GM12875 (cell line): Measurements from ENCODE around the gene KRTAP9-9.

Experiments used
- H3K4me3 ChIP-seq: one replicate; pipeline ENCODE4 v1.5.1; 2011; ENCODE audit warnings: low read depth, low read length, control low read depth
- TF ChIP-seq, protein P1 (sequence below): IDR thresholded peaks from 2 replicates; pipeline ENCODE4 v1.5.1; 2011; ENCODE audit warnings: low read depth, mild to moderate bottlenecking, control low read depth, inconsistent platforms, low read length, moderate library complexity, borderline replicate concordance; ENCODE audit not compliant: insufficient read depth

Gene KRTAP9-9

DNA sequence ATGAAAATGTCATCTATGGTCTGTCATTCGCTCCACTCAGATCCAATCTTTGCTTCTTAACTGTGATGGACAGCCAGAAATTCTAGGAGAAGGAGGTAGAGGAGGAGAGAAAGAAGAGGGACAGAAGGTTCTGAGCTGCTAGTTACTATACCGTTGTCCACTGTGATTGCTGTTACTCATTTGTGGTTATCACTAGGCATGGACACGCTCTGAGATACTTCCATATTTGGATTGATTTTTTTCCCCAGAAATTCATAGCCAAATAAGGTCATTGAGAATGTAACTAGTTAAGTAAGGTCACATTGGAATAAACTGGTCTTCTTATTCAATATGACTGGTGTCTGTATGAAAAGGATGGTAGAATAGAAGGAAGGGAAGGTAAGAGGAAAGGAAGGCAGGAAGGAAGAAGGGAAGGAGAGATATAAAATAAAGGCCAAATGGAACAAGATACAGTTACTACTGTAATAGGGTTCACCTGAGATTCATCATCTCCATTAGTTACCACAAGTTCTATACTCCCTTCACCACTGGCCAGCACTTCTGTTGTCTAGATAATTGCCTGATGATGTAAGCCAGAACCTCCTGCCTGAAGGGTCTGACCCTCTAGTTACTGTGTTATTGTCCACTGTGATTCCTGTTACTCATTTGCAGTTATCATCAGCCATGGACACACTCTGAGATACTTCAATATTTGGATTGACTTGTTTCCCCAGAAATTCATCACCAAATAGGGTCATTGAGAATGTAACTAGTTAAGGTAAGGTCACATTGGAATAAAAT, 23.2 kb downstream of the KRTAP9-9 start:
- no peak overlapping the region for H3K4me3 ChIP-seq
- TF ChIP-seq, protein P1, sequence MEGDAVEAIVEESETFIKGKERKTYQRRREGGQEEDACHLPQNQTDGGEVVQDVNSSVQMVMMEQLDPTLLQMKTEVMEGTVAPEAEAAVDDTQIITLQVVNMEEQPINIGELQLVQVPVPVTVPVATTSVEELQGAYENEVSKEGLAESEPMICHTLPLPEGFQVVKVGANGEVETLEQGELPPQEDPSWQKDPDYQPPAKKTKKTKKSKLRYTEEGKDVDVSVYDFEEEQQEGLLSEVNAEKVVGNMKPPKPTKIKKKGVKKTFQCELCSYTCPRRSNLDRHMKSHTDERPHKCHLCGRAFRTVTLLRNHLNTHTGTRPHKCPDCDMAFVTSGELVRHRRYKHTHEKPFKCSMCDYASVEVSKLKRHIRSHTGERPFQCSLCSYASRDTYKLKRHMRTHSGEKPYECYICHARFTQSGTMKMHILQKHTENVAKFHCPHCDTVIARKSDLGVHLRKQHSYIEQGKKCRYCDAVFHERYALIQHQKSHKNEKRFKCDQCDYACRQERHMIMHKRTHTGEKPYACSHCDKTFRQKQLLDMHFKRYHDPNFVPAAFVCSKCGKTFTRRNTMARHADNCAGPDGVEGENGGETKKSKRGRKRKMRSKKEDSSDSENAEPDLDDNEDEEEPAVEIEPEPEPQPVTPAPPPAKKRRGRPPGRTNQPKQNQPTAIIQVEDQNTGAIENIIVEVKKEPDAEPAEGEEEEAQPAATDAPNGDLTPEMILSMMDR = no peak

GRCh38 chr17:41284043-41284442, 28.9 kb downstream of the KRTAP9-9 start:
- TF ChIP-seq, protein P1 = no peak
- no peak overlapping the region for H3K4me3 ChIP-seq

GRCh38 chr17:41284546-41284945, 29.4 kb downstream of the KRTAP9-9 start:
- TF ChIP-seq, protein P1 = no peak
- no peak overlapping the region for H3K4me3 ChIP-seq

GRCh38 chr17:41287050-41287449, 31.9 kb downstream of the KRTAP9-9 start:
- TF ChIP-seq, protein P1 = no peak
- H3K4me3 ChIP-seq = no peak overlapping the region

DNA sequence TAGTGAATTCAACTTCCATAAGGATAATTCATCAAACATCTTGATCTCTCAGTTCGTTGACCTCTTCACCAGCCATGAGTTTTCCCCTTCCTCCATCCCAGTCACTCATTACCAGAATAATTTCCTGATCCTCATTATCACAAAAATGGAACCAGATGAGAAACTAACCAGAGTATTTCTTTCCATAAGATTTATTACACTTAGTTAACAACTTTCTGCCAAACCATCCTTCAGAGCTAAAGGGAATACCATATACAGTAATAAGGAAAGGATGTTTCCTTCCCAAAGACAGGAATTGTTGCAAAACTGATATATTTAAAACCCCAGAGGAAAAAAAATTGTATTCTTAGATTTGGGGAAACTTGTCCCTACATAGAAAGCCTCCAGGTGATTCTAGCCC, 38.8 kb downstream of the KRTAP9-9 start:
- TF ChIP-seq, protein P1 = no peak
- no peak overlapping the region for H3K4me3 ChIP-seq

DNA sequence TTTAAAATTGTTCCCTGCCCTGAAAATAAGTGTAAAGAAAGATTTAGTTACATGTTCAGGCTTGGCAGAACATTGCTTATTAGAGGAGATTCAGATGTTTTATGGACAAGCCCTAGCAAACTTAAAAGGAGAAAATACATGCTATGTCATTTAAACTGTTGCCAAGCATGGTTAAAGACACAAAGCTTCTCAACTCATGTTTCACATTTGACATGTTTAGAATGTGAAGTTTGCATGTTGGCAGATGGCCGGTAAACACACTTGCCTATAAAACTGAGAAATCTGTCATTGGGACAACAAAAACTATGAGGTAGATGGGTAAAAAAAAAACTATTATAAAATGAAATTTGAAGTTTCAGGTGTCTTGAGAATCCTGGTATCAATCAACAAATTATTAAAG, 41.7 kb downstream of the KRTAP9-9 start:
- TF ChIP-seq, protein P1 = no peak
- no peak overlapping the region for H3K4me3 ChIP-seq

- H3K4me3 ChIP-seq = no peak overlapping the region
- TF ChIP-seq, protein P1 = no peak
These were observed 43.4 kb downstream of the KRTAP9-9 start for GRCh38 chr17:41298458-41299135.
